ENCODE results near the gene GRIK4.

Gene GRIK4

GRCh38 chr11:120511116-120511819, at the start of gene GRIK4:
GRIK4 (plus strand) TSS chr11:120511748; CDS start chr11:120660319, 148,571 bp downstream.
- H3K4me1 Mint-ChIP-seq (ENCODE audit: low read depth), result peaks cover 3% of the 10 kb centered on the region
- no peak within 1 kb of the TSS for H3K27ac Mint-ChIP-seq
- H3K27me3 Mint-ChIP-seq, result peaks cover 86% of the 10 kb centered on the region
- H3K4me3 Mint-ChIP-seq, result no peak within 1 kb of the TSS
- no peaks in the 10 kb centered on the region for H3K9me3 Mint-ChIP-seq
- DNase-seq, result peak; percentile 86
- H3K36me3 Mint-ChIP-seq (ENCODE audit: low read depth), result no peaks in the 10 kb centered on the region

- H3K36me3 Mint-ChIP-seq (ENCODE audit: low read depth), result peaks cover 73% of the 10 kb centered on the region
- no peak for DNase-seq
- no peaks in the 10 kb centered on the region for H3K4me1 Mint-ChIP-seq (ENCODE audit: low read depth)
- H3K27ac Mint-ChIP-seq, result no peak overlapping the region
- no peak overlapping the region for H3K4me3 Mint-ChIP-seq
- H3K27me3 Mint-ChIP-seq, result no peaks in the 10 kb centered on the region
- no peaks in the 10 kb centered on the region for H3K9me3 Mint-ChIP-seq
These were observed 48.7 kb upstream of the GRIK4 start for GRCh38 chr11:120462825-120463224.

- Mint-ChIP-seq H3K27me3 (no peaks in the 10 kb centered on the region), H3K36me3 (ENCODE audit: low read depth) (peaks cover 60% of the 10 kb centered on the region), H3K27ac (no peak overlapping the region), H3K9me3 (no peaks in the 10 kb centered on the region), H3K4me1 (ENCODE audit: low read depth) (no peaks in the 10 kb centered on the region), H3K4me3 (no peak overlapping the region)
- no peak for DNase-seq
These were observed 45.5 kb upstream of the GRIK4 start for GRCh38 chr11:120465921-120466534.

- H3K9me3 Mint-ChIP-seq, result no peaks in the 10 kb centered on the region
- H3K27me3 Mint-ChIP-seq, result no peaks in the 10 kb centered on the region
- H3K27ac Mint-ChIP-seq, result no peak overlapping the region
- no peaks in the 10 kb centered on the region for H3K4me1 Mint-ChIP-seq (ENCODE audit: low read depth)
- DNase-seq, result no peak
- H3K36me3 Mint-ChIP-seq (ENCODE audit: low read depth), result peaks cover 48% of the 10 kb centered on the region
- no peak overlapping the region for H3K4me3 Mint-ChIP-seq
These were observed 43.9 kb upstream of the GRIK4 start for GRCh38 chr11:120467627-120468026.

- no peaks in the 10 kb centered on the region for H3K4me1 Mint-ChIP-seq (ENCODE audit: low read depth)
- H3K9me3 Mint-ChIP-seq, result no peaks in the 10 kb centered on the region
- no peaks in the 10 kb centered on the region for H3K27me3 Mint-ChIP-seq
- DNase-seq, result no peak
- peaks cover 37% of the 10 kb centered on the region for H3K36me3 Mint-ChIP-seq (ENCODE audit: low read depth)
- H3K27ac Mint-ChIP-seq, result no peak overlapping the region
- no peak overlapping the region for H3K4me3 Mint-ChIP-seq
These were observed 40.4 kb upstream of the GRIK4 start for GRCh38 chr11:120471131-120471530.

- DNase-seq, result no peak
- no peaks in the 10 kb centered on the region for H3K9me3 Mint-ChIP-seq
- no peak overlapping the region for H3K4me3 Mint-ChIP-seq
- H3K4me1 Mint-ChIP-seq (ENCODE audit: low read depth), result no peaks in the 10 kb centered on the region
- no peaks in the 10 kb centered on the region for H3K27me3 Mint-ChIP-seq
- peaks cover 32% of the 10 kb centered on the region for H3K36me3 Mint-ChIP-seq (ENCODE audit: low read depth)
- no peak overlapping the region for H3K27ac Mint-ChIP-seq
These were observed 39.6 kb upstream of the GRIK4 start for GRCh38 chr11:120471994-120472393.

GRCh38 chr11:120473503-120473902, 38.0 kb upstream of the GRIK4 start:
- Mint-ChIP-seq H3K27ac (no peak overlapping the region), H3K9me3 (no peaks in the 10 kb centered on the region), H3K4me1 (ENCODE audit: low read depth) (no peaks in the 10 kb centered on the region), H3K27me3 (no peaks in the 10 kb centered on the region), H3K4me3 (no peak overlapping the region), H3K36me3 (ENCODE audit: low read depth) (peaks cover 30% of the 10 kb centered on the region)
- no peak for DNase-seq

GRCh38 chr11:120482149-120482548, 29.4 kb upstream of the GRIK4 start:
- peaks cover 52% of the 10 kb centered on the region for H3K36me3 Mint-ChIP-seq (ENCODE audit: low read depth)
- peaks cover 6% of the 10 kb centered on the region for H3K4me1 Mint-ChIP-seq (ENCODE audit: low read depth)
- no peak for DNase-seq
- no peak overlapping the region for H3K4me3 Mint-ChIP-seq
- H3K9me3 Mint-ChIP-seq, result no peaks in the 10 kb centered on the region
- H3K27ac Mint-ChIP-seq, result no peak overlapping the region
- H3K27me3 Mint-ChIP-seq, result no peaks in the 10 kb centered on the region

- no peaks in the 10 kb centered on the region for H3K9me3 Mint-ChIP-seq
- H3K4me3 Mint-ChIP-seq, result no peak overlapping the region
- peaks cover 40% of the 10 kb centered on the region for H3K36me3 Mint-ChIP-seq (ENCODE audit: low read depth)
- no peaks in the 10 kb centered on the region for H3K27me3 Mint-ChIP-seq
- H3K4me1 Mint-ChIP-seq (ENCODE audit: low read depth), result no peaks in the 10 kb centered on the region
- no peak overlapping the region for H3K27ac Mint-ChIP-seq
- DNase-seq, result no peak
These were observed 26.8 kb upstream of the GRIK4 start for GRCh38 chr11:120484722-120485121.

GRCh38 chr11:120486138-120486537, 25.4 kb upstream of the GRIK4 start:
- DNase-seq, result no peak
- Mint-ChIP-seq H3K27ac (no peak overlapping the region), H3K4me3 (no peak overlapping the region), H3K4me1 (ENCODE audit: low read depth) (no peaks in the 10 kb centered on the region), H3K27me3 (no peaks in the 10 kb centered on the region), H3K36me3 (ENCODE audit: low read depth) (peaks cover 28% of the 10 kb centered on the region), H3K9me3 (no peaks in the 10 kb centered on the region)

GRCh38 chr11:120489799-120490198, 21.7 kb upstream of the GRIK4 start:
- peaks cover 8% of the 10 kb centered on the region for H3K36me3 Mint-ChIP-seq (ENCODE audit: low read depth)
- DNase-seq, result no peak
- H3K27me3 Mint-ChIP-seq, result peaks cover 8% of the 10 kb centered on the region

GRCh38 chr11:120492486-120492885, 19.1 kb upstream of the GRIK4 start:
- no peak for DNase-seq
- peaks cover 18% of the 10 kb centered on the region for H3K27me3 Mint-ChIP-seq
- no peaks in the 10 kb centered on the region for H3K9me3 Mint-ChIP-seq
- H3K36me3 Mint-ChIP-seq (ENCODE audit: low read depth), result no peaks in the 10 kb centered on the region
- no peak overlapping the region for H3K27ac Mint-ChIP-seq
- H3K4me3 Mint-ChIP-seq, result no peak overlapping the region
- H3K4me1 Mint-ChIP-seq (ENCODE audit: low read depth), result no peaks in the 10 kb centered on the region

More at GRCh38 chr11:120489799-120490198, 21.7 kb upstream of the GRIK4 start:
- Mint-ChIP-seq H3K4me3 (no peak overlapping the region), H3K4me1 (ENCODE audit: low read depth) (no peaks in the 10 kb centered on the region), H3K9me3 (no peaks in the 10 kb centered on the region), H3K27ac (no peak overlapping the region)

- Mint-ChIP-seq H3K4me1 (ENCODE audit: low read depth) (no peaks in the 10 kb centered on the region), H3K9me3 (no peaks in the 10 kb centered on the region), H3K27me3 (peaks cover 22% of the 10 kb centered on the region), H3K4me3 (no peak overlapping the region), H3K36me3 (ENCODE audit: low read depth) (no peaks in the 10 kb centered on the region), H3K27ac (no peak overlapping the region)
- DNase-seq, result no peak
These were observed 17.0 kb upstream of the GRIK4 start for GRCh38 chr11:120494595-120494994.

GRCh38 chr11:120499088-120499487, 12.5 kb upstream of the GRIK4 start:
- no peaks in the 10 kb centered on the region for H3K36me3 Mint-ChIP-seq (ENCODE audit: low read depth)
- no peaks in the 10 kb centered on the region for H3K9me3 Mint-ChIP-seq
- H3K4me1 Mint-ChIP-seq (ENCODE audit: low read depth), result no peaks in the 10 kb centered on the region
- no peak overlapping the region for H3K27ac Mint-ChIP-seq
- DNase-seq, result no peak
- H3K27me3 Mint-ChIP-seq, result peaks cover 48% of the 10 kb centered on the region
- no peak overlapping the region for H3K4me3 Mint-ChIP-seq

GRCh38 chr11:120499859-120500258, 11.7 kb upstream of the GRIK4 start:
- Mint-ChIP-seq H3K4me3 (no peak overlapping the region), H3K27ac (no peak overlapping the region)

More at GRCh38 chr11:120499859-120500258, 11.7 kb upstream of the GRIK4 start:
- H3K36me3 Mint-ChIP-seq (ENCODE audit: low read depth), result no peaks in the 10 kb centered on the region
- H3K9me3 Mint-ChIP-seq, result no peaks in the 10 kb centered on the region
- no peaks in the 10 kb centered on the region for H3K4me1 Mint-ChIP-seq (ENCODE audit: low read depth)
- DNase-seq, result no peak
- H3K27me3 Mint-ChIP-seq, result peaks cover 52% of the 10 kb centered on the region
